Measurements from ENCODE around the gene TBC1D22A.
"Not testable (repeated sequence)": the region's sequence is repeated elsewhere in the genome, so short reads cannot be mapped to it uniquely, and the experiment has no call there.

The TBC1D22A gene

DNA sequence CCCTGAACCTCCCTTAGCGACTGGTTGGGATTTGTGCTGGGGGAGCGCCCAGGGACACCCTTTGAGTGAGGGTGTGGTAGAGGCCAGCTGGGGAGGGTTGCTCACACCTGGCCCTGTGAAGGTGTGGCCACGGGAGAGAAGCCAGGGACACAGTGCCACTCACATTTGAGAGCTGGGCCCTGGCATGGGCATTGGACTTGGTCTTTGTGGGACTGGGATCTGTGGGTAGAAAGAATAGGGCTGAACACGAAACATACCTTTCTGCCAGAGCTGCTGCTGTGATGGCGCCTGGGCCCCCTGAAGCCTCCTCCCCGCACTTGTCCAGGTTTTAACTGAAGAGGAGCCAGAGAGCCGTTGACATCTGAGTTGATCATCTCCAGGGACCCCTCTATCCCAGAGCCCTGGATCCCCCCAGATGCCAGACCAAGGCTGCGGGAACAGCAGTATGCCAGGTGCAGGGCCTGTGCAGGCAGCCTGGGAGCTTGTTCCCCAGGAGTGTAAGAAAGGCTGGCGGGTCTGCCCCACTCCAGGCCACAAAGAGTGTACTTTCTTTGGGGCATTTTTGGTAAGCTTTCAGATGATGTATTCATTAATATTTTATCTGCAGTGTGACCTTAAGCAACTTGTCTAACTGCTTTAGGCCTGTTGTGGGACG is 284.1 kb downstream of the TBC1D22A start:
- no peak for DNase-seq (ENCODE audit: low read depth)

DNA sequence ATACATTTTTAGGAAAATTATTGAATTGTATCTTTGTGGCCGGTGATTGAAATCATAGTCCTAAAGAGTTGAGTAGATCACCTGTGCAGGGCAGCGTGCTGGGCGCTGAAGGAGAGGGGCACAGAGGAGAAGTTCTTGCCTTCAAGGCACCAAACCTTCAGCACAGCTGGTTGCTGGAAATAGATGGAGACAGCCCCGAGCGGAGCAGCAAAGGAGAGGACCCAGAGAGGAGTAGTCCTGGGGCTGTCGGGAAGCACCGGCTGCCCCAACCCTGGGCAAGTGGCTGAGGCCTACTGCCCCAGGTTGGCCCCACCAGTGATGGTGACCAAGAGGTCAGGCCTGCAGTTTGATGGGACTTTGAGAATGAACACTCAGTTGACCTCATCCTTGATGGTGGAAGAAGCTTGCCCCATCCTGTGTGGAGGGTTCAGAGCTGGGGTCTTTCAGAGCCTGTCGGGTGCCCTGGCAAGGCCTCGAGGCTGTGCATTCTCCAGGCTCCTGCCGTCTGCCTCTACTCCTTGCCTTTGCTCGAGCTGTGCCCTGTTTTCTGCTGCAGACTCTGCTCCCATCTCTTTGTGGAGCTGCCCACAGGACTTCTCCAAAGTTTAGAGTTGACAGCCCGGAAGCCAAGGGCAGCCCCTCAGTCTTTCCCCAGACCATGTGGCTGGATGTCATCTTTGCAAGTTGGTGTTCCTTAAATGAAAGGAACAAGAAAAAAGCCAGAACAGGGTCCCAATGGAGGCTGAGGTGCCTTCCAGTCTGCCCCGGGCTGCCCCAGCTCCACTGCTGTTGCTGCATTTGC is 285.1 kb downstream of the TBC1D22A start:
- no peak for DNase-seq (ENCODE audit: low read depth)

DNA sequence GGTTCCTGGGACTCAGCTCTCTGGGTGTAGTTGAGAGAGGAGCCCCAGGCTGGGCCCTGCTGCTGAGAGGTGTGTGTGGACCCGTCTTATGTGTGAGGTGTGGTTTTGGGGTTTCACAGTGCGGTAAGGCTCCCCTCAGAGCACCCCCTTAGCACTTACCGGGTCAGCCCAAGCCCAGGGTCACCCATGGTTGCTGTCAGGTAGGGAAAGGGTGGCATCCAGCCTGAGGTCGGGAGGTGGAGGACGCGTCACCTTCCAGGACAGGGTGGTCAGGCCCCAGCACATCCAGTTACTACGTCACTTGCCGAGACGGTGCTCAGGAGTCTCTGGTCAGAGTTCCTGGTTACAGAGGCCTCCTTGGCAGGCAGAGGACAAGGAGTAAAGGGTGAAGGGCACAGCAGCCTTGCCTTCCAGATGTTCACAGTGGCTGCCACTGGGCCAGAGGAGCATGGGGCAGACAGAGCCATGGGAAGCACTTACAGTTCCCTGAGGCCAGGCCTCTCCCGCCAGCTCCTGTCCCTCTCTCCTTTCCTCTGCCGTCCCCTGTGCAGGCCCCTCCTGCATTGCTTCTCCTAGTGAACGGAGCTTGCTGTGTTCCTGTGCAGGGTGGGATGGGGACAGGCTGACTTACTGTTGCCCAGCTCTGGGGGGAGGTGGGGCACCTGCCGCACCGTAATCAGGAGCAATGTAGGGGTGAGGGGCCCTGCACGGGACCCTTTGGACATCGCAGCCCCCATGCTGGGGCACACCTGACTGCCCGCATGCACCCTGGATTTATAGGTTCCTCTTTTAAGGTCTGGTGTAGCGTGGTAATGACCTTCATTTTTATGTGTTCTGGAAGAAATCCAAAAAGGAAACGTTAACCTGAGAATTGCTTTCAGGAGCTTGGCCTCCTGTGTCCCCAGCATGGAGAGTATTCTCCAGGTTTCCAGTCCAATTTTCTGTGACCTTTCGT is 285.9 kb downstream of the TBC1D22A start:
- no peak for DNase-seq (ENCODE audit: low read depth)

DNA sequence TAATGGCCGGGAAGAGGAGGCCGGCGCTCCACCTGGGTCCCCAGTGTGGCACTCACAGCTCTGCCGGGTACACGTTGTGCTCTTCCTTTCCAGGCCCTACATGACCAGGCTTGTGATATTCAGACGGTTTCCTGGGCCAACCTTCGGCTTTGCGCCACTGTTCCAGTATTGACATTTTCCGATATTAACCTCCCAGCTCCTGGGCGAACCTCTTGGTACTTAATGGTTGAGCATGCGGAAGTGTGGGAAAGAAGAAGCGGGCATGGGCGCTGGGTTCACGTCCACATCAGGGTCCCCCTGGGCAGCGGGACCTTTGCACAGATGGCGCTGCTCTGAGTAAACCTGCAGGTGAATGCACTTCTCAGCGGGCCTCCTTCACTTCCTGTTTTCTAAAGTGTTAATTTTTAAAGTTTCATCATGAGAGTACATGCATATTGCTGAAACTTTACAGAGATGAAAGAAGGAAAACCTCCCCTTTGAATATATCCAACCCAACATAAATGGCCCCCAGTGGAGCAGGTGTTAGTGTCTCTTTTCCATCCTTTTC is 286.7 kb downstream of the TBC1D22A start:
- DNase-seq (ENCODE audit: low read depth): no peak

DNA sequence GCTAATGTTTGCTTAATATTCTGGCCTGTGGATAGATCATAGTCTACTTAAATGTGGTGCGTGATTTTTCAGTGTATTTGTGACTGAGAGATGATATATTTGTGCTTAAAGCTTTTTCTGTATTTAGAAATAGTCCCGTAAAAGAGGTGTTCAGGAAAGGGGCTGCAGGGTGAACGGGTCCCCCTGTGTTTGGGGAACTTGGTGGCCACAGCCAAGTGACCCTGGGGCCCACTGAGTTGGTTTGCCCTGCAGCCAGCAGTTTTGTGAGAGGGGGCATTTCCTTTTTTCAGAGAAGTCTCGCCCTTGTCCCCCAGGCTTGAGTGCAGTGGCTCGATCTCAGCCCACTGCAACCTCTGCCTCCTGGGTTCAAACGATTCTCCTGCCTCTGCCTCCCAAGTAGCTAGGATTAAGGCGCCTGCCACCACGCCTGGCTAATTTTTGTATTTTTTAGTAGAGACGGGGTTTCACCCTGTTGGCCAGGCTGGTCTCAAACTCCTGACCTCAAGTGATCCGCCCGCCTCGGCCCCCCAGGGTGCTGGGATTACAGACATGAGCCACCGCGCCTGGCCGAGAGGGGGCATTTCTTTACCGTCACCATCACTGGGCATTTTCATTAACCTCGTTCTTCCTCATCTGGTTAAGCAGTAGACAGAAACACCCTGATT is 287.4 kb downstream of the TBC1D22A start:
- DNase-seq (ENCODE audit: low read depth): not testable (repeated sequence)

DNA sequence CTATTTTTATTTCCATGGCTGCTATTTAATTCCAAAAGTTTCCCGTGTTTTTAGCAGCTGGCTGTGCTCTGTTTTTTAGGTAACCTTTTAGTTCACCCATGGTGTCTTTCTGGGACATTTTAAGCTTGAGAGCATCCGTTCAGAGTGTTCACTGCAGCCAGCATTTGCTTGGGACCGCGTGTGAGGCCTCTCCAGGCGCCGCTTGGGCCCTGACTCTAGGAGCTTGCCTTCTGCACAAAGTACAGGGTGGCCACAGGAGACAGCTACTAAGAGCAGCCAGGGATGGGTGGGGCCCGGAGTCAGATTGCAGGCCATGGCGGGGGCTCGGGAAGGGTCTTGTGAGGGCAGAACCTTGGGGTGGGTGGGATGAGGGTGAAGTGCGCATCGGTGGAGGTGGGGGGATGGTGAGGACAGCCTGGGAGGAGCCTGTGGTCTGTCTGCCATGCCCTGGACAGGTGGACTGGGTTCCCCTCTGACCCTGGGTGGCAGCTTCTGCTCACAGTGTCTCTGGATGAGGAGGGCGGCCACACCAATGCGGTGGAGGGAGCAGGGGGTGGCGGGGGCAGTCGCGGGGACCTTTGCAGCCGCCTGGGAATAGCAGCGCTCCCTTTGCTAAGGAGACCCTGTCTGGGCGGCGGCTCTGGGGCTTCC is 288.1 kb downstream of the TBC1D22A start:
- no peak for DNase-seq (ENCODE audit: low read depth)

DNA sequence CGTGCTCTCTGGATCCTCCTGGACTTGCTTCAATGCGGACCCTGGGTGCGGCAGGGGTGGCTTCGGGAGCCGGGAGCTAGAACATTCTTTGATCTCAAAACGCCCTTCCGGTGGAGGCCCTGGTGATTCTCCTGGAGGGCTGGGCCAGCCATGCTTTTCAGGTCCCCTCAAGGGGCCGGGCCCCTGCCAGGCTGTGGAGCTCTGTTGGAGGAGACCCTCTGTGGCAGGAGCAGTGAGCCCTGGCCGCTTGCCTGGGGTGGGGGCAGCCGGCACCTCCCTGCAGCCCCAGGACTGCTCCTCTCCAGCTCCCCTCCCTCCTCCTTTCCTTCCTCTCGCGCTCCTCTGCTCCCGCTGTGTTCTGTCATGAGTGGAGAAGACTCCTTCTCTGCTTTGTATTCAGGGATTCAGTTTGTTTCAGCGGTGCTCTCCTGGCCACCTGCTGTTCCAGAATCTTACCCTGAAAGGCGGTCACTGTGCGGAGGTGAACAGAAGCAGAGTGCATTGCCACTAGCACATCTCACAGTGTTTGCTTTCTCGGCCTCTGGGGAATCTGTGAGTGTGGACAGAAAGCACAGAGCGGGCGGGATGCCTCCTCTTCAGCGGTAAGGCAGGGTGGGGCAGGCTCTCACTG is 289.1 kb downstream of the TBC1D22A start:
- DNase-seq (ENCODE audit: low read depth): no peak

DNA sequence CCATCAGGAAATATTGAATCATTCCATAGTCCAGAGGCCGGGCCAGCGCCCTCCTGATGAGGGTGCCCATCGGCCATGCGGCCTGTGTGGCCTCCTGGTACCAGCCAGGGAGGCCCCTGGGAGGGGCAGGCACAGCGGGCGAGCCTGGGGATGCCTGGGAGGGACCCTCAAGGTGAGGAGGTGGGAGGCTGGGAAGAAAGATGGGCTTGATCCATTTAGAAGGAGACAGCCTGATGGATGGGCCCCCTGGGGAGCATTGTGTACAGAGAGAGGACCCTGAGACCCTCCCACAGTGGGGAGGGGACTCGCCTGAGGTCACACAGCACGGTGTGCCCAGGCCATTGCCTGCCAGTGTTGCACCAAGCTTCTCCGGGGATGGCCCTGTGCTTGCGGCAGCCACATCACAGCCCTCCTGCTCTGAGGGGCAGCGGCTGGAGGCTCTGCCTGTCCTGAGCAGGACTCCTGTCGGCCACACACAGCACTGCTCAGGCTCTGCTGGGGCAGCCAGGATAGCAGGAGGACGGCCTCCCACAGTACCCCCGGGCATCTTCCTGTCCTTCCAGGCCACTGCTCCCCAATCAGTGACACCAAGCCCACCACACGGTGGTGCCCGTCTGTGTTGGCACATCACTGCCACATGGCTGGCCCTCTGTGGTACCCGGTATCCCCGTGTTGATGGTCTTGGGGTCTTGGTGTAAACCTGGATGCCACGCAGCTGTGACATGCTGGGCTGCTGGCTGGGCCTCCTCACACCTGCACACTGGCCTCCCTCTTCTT is 290.0 kb downstream of the TBC1D22A start:
- no peak for DNase-seq (ENCODE audit: low read depth)

DNA sequence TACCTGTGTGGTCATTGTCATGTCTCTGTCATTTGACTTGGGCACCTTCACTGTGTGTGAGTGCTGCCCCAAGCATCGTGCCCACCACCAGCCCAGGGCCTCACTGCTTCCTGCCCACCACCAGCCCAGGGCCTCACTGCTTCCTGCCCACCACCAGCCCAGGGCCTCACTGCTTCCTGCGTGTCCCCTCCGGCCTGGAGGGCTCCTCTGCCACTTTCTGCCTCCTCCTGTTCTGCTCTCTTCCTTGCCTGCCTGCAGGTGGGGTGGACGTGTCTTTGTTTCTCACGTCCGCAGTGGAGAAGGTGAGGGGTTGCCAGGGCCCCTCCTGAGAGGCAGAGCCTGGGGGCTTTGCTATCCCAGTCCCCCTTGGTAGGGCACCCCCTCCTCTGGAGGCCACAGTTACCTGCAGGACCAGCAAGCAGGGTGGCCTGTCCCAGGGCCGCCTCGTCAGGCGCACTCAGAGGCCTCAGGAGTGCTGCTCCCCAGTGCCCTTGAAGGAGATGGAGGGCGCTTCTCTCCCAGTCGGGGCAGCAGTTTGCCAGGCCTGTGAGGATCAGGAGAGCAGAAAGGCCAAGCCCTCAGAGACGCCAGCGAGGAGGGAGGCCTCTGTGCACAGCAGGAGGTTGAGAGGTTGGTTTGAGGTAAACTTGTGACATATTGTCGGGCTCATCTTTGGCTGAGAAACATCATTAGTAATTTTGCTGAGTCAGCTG is 290.7 kb downstream of the TBC1D22A start:
- DNase-seq (ENCODE audit: low read depth): no peak

DNA sequence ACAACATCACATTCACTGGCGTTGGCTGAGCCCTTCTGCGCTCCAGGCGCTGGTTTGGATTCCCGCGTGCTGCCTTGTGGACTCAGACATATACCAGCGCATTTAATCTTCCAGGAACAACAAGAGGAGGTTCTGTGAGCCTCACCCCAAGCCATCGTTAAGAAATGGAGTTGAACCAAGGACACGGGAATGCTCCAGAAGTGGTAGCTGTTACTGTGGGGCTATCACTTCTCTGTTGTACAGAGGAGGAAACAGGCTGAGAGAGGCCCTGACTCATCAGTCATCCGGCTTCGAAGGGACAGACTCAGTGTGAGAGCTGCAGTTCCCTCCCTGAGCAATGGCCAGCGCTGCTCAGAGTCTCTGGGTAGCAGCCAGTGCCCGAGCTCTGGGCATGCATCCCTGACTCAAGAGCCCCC is 291.3 kb downstream of the TBC1D22A start:
- no peak for DNase-seq (ENCODE audit: low read depth)

DNA sequence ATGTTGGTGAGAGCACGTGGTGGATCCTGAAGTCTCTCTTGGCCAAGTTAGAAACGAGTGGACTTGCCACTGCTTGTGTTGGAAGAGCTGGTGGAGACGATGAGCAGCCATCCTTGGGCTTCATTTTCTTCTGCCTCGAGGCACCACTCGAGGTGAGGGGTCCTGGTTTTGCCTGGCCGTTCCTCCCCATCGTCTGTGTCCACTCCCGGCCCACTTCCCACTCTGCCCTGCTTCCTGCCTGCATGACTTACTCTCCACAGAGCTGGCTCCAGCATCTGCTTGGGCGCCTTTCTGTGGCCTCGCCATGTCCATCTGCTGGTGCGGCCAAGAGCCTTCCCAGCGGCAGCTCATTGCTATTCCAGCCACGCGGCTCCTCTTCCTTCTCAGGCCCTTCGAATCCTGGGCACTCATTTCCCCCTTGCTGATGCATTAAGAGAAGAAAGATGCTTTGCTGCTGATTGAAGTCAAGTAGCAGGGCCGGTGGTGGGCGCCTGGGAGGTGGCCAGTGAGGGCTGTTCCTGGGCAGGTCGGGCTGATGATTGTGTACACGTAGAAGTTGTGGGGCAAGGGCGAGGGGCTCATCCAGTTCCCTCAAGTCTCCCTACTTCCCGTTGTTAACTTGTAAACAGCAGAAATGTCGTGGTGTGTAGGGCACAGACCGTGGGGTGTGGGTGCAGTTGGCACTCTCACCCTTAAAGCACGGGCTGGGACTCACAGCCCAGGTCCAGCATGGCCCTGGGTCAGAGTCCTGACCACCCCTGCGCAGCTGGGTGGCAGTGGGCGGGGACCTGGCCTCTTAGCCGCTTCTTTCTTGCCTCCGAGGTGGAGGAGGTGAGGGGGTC is 292.0 kb downstream of the TBC1D22A start:
- DNase-seq (ENCODE audit: low read depth): no peak

DNA sequence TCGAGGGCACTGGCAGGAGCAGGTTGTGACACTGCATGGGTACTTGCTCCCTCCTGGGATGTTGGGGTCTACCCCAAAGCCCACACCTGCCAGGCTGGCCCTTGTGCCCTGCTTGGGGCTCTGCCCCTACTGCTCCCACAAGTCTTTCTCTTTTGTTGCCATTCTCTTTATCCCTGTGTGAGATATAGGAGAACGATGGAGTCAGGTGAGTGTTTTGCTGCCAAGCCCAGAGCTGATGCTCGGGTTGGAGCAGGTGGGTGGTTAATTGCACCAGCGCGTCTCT is 292.6 kb downstream of the TBC1D22A start:
- no peak for DNase-seq (ENCODE audit: low read depth)

DNA sequence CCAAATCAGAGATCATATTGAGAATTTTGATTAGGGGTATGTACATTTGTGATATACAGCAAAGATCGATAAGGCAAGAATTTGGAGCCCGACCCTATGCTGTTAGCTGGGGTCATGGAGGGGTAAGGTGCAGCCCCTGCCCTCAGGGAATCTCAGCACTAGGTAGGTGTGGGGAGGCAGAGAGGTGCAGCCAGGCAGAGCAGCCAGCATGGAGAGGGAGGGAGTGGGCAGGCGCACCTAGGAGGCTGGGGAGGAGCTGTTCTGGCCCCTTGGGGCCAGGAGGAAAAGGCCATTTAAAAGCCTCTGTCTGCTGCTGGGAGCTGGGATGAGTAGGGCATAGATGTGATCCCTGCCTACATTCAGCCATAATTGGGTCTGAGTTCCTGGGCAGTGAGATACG is 293.0 kb downstream of the TBC1D22A start:
- no peak for DNase-seq (ENCODE audit: low read depth)

DNA sequence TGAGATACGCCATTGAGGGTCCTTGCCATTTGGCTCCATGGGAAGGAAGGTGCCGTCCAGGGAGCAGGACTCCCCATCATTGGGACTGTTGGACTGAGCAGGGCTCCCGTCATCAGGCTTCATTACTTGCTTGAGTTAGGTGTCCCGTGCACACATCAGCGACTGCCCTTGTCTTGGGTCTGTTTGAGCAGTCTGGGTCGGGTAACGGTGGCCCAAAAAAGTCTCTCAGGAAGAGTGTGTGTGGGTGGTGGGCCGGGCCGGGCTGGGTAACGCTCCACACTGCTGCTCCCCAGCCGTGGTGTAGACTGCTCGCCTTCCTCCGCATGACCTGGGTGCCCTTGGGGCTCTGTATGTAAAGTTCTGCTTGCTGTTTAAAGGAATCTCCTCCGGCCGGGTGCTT is 293.5 kb downstream of the TBC1D22A start:
- no peak for DNase-seq (ENCODE audit: low read depth)

DNA sequence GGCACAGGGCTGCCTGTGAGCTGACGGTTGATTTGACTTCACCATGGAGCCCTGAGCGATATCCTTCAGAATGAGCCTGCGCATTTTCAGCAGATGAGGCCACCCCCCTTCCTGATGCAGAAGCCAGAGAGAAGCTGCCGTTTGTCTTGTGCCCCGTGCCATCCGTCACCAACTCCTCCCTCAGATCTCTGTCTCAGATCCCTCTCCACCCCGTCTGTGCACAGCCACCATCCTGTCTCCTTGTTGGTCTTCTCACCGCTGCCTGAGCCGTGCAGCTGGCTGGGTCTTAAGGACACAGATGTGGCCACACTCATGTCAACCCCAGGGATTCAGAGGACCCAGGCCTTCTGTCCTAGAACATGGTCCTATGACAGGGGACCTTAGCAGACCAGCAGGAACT is 293.9 kb downstream of the TBC1D22A start:
- DNase-seq (ENCODE audit: low read depth): no peak

DNA sequence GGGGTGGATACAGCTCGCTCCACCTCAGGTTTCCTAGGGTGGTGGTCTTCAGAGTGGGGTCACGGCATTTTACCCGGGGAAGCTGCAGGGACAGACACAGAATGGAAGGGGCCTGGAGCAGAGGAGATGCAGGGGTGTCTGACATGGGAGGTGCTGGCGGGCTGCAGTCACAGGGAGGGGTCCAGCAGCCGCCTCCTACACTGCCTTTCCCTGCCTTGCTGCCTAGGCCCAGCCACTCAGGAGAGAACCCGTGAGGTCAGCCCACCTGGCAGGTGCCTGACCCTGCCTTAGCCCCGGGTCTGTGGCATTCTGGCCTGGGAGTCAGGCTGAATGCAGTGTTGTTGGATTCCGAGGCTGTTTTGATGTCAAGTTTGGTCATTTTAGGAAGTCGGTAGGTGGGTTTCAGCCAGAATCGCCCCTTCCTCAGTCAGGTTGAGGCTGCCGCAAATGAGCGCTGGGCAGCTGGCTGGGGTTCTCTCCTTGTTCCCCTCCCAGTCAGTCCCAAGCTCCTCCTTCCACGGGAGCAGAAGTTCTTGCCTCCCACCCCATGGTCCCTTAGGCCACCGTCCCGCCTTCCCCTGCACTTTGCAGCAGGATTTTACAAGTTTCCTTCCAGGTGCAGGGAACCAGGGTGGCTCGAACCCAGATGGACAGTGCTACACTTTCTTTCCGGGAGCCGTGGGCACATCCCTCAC is 294.5 kb downstream of the TBC1D22A start:
- DNase-seq (ENCODE audit: low read depth): no peak

DNA sequence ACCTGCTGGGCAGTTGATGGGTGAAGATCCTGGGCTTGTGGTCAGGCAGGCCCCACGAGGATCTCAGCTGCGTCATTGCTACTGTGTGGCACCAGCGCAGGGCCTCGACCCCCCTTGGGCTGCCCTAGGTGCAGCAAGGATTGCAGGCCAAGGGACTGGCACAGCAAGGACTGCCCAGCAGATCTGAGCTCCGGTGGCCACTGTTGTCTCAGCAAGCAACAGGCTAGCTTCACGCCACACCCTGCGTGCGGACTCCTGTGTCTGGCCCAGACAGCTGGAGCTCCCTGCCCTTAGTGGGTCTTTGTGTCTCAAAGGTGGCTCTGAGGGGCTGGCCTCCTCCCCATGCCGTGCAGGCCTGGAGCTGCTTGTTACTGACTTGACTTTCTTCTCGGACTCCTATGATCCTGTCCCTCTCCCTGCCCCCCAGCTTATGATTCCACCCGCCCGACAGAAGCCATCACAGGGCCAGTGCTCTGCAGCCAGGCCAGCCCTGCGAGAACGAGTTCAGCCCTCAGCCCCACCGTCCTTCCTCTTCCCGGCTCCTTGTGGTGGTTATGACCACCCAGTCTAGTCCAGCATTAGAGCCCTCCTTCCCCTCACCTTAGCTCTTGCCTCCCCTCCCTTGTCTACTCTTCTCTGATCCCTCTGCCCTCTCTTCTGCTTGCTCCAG is 295.6 kb downstream of the TBC1D22A start:
- DNase-seq (ENCODE audit: low read depth): no peak

Data from activated T-cell treated with anti-CD3 and anti-CD28 coated beads for 1 hour (primary cell).